ENCODE measurements around the gene TPGS2.
"Not testable (repeated sequence)": the region's sequence is repeated elsewhere in the genome, so short reads cannot be mapped to it uniquely, and the experiment has no call there.

The TPGS2 gene, protein sequence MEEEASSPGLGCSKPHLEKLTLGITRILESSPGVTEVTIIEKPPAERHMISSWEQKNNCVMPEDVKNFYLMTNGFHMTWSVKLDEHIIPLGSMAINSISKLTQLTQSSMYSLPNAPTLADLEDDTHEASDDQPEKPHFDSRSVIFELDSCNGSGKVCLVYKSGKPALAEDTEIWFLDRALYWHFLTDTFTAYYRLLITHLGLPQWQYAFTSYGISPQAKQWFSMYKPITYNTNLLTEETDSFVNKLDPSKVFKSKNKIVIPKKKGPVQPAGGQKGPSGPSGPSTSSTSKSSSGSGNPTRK

GRCh38 chr18:36828630-36829361 is at the start of gene TPGS2, which contains the start of gene KIAA1328:
Gene TPGS2, minus strand, starts transcription at chr18:36829002. Its CDS starts 235 bp downstream, at chr18:36828767.
Gene KIAA1328, plus strand, starts transcription at chr18:36829127. Its CDS starts 12 bp downstream, at chr18:36829139.
- DNase-seq = peak; percentile 94

DNA sequence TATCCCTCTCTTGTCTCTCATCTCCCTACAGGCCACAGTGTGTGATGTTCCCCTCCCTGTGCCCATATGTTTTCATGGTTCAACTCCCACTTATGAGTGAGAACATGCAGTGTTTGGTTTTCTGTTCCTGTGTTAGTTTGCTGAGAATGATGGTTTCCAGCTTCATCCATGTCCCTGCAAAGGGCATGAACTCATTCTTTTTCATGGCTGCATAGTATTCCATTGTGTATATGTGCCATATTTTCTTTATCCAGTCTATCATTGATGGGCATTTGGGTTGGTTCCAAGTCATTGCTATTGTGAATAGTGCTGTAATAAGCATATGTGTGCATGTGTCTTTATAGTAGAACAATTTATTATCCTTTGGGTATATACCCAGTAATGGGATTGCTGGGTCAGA is 45.0 kb upstream of the TPGS2 start:
- DNase-seq = not testable (repeated sequence)

GRCh38 chr18:36872329-36872728 is 43.5 kb upstream of the TPGS2 start:
- no peak for DNase-seq

- no peak for DNase-seq
Measured at GRCh38 chr18:36871801-36872200, 43.0 kb upstream of the TPGS2 start.

GRCh38 chr18:36867056-36867455 is 38.3 kb upstream of the TPGS2 start:
- DNase-seq = no peak

- DNase-seq = no peak
Measured at GRCh38 chr18:36862182-36862581, 33.4 kb upstream of the TPGS2 start.

- no peak for DNase-seq
Measured at GRCh38 chr18:36856815-36857214, 28.0 kb upstream of the TPGS2 start.

DNA sequence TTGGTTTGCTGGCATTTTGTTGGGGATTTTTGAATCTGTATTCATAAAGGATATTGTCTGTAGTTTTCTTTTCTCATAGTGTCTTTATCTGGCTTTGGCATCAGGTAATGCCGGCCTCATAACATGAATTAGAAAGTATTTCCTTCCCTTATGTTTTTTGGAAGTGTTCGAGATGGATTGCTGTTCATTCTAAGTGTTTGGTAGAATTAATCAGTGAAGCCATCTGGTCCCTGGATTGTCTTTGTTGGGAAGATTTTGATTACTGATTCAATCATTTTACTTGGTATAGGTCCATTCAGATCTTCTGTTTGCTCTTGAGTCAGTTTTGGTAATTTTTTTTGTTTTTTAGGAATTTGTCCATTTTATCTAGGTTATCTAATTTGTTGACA is 22.4 kb upstream of the TPGS2 start:
- DNase-seq = no peak

DNA sequence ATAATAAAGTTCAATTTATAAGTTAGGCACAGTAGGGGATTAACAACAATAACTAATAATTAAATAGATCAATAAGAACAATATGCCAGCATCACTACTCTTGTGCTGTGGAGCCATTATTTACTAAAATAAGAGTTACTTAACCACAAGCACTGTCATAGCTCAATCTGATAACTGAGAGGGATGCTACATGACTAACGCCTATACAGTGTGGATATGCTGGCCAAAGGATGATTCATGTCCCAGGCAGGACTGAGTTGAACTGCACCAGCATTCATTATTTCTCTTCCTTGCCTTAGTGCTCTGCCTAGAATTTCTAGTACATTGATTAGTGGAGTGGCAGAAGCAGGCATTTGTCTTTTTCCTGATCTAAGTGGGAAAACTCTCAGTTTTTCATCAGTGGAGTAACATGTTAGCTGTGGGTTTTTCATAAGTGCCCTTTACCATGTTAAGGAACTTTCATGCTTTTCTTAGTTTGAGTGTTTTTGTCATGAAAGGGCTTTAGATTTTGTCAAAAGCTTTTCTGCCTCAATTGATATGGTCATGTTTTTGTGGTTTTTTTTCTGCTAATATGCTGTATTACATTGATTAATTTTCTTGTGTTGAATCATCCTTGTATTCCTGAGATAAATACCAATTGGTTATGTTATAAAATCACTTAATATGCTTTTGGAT is 21.9 kb upstream of the TPGS2 start:
- peak; percentile 61 for DNase-seq

GRCh38 chr18:36849288-36850006 is 20.6 kb upstream of the TPGS2 start:
- no peak for DNase-seq

GRCh38 chr18:36848609-36849008 is 19.8 kb upstream of the TPGS2 start:
- no peak for DNase-seq

DNA sequence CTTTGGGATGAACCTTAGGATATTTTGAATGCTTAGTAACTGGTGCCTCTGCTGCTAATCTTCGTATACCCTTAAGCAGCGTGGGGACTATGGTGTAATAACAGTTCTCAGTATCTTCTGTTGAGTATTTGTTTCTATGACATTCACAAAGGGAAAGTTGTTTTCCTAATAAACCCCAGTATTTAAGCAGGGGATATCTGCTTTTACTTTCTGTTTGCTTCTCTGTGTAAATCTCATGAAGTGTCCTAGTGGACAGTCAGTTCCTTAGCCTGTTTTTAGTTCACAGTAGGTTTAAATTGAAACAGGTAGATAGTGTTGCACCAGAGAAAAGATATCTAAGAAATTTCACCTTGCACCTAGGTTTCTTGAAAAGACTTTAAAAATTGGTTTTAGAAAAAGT is 15.0 kb upstream of the TPGS2 start:
- DNase-seq = no peak

- no peak for DNase-seq
Measured at GRCh38 chr18:36843199-36843598, 14.4 kb upstream of the TPGS2 start.

DNA sequence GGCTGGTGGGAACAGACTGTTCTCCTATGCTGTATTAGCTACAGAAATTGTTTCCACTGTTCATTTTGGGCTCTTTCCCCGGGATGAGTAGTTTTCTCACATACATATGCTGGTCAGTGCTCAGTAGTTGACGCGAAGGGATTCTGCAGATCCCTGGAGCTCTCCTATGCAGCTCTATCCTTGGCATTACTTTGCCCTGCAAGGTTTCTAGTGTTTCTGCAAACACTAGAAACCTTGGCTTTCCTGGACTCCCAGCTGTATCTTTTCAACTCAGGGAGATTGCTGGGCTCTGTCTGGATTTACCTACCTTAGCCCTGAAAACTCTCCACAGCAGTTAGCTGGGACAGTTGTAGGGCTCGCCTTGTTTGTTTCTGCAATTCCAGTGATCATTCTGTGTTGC is 11.0 kb upstream of the TPGS2 start:
- DNase-seq = no peak

GRCh38 chr18:36835927-36836326 is 7.1 kb upstream of the TPGS2 start:
- DNase-seq = no peak

- no peak for DNase-seq
Measured at GRCh38 chr18:36833120-36833519, 4.3 kb upstream of the TPGS2 start.

GRCh38 chr18:36831139-36831538 is 2.3 kb upstream of the TPGS2 start:
- DNase-seq = no peak

DNA sequence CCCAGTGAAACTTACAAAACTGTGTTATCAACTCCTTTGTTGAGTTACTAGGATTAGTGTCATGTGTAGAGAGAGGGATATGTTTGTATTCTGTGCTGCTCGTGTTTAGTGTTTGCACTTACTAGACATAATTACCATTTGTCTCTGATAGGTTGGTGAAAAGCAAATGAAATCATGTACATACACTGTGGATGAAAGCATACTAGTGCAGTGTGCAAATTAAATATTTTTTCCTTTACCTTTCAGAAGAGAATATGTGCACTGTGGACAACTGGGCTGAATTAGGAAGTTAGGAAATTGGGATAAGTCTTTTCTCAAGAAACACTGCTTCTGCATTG is 1.3 kb upstream of the TPGS2 start:
- no peak for DNase-seq

DNA sequence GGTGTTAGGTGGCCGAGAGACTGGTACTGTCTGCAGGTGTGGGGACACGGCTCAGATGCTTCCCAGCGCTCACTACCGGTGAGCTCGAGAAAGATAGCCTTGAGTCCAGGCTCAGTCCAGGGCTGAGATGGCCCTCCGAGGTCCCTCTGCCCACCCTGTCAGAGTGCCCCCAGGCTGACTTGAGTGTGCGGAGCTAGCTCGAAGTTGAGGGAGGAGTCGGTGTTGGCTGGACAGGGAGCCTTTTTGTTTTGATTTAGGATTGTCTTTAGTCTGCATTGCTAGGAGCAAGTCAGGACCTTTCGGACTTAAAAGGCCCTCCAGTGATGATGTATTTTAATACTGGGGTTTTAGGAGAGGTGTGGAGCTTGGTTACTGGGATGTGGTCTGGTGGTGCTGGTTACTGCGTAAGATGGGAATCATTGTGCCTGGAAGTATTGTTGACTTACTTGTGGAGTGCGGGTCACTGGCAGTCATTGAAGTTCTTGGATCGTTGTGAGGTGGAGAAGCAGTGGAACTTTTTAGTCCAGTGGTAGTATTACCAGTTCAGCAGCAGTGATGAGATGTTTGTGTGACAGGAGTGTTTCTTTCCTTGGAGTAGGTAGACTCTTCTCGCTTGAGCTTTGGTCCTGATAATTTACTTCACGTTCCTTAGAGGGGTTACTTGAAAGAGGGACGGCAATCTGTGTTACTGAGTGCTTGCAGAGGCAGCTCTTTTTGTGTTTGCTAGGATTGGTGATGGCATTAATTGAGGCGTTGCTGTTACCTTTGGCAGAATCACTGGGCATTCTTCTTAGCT is 758 bp upstream of the TPGS2 start:
- no peak for DNase-seq

GRCh38 chr18:36828157-36828629 is 609 bp downstream of the TPGS2 start:
- DNase-seq = peak; percentile 72

GRCh38 chr18:36826556-36826955 is 2.2 kb downstream of the TPGS2 start:
- no peak for DNase-seq

DNA sequence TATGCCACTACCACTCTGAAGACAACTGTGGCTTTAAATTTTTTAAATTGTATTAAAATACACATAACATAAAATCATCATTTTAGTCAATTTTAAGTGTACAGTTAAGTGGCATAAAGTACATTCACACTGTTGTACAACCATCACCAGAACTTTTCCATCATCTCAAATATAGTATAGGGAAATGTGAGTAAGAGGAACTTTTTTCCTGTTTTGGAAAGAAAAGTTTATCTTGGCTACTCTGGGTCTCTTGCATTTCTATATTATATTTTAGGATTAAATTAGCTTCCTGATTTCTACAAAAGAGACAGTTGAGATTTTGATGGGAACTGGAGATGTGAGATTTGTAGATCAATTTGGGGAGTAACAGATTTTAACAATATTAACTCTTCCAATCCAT is 3.3 kb downstream of the TPGS2 start:
- DNase-seq = no peak
